Stimulated activated CD4-positive, alpha-beta T cell treated with anti-CD3 and anti-CD28 coated beads, Interleukin-12 subunit alpha, Interleukin-12 subunit beta, amount 100 ng/mL, for 24 hours (primary cell): ENCODE measurements around the gene EHMT2.
A peak's percentile ranks its signal among the peaks of the same experiment; 100 is the strongest.
"Not testable (repeated sequence)": the region's sequence is repeated elsewhere in the genome, so short reads cannot be mapped to it uniquely, and the experiment has no call there.

ENCODE experiments used
- DNase-seq, 2 experiments: peaks; one replicate each; pipeline ENCODE4 v3.0.0-alpha.2; 2020; ENCODE audit warnings: low read depth in 2 of 2

Gene EHMT2

DNA sequence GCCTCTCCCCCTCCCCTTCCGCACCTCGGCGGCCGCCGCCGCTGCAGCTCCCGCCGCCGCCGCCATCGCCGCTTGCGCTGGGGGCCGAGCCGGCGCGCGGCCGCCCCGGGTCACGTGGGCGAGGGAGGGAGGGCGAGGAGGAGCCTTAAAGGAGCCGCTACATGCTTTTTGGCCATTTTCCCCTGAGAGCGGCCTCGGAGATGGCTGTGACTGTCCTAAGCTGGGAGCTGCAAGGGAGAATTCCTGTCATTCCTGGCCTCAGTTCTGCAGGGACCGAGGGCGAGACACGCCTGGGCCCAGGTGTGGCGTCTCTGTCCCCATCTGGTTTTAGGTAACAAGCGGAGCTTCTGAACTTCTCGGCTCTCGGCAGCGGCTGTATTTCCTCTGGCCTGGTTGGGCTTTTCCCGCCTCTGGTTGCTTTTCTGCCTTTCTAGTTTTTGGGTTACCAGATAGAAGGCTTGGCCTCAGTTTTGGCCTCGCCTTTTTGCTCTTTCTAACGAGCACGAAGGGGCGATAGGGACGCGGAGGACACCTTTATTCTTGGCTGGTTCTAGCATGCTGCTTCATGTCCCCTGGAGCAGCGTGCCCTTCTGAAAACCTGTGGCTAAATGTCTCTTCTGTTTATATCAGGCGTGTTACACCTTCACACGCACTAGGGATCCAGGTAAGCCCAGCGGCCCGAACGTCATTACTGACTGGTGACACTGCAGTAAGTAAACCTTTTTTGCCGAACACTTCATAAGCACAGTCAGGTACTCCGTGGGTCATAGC lies at the start of gene EHMT2:
Gene EHMT2 (minus strand): TSS at position 87 of the 771 bp plus-strand sequence. CDS start 21 bp downstream, at position 66.
- peak; percentile 66 to 78 for DNase-seq

DNA sequence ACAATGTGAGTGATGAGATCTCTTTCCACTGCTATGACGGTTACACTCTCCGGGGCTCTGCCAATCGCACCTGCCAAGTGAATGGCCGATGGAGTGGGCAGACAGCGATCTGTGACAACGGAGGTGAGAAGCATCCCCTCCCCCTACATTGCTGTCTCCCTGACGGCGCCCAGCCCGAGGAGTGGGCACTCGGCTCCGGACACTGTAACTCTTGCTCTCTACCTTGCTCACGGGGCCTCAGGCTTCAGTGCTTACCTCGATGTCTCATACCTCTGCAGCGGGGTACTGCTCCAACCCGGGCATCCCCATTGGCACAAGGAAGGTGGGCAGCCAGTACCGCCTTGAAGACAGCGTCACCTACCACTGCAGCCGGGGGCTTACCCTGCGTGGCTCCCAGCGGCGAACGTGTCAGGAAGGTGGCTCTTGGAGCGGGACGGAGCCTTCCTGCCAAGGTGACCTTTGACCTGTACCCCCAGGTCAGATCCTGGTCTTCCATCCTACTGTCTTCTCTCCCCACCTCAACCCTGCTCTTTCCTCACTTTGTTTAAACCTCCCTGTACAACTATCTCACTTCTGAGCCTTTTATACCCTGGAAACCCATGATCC lies 49.7 kb upstream of the EHMT2 start:
- DNase-seq, result no peak

DNA sequence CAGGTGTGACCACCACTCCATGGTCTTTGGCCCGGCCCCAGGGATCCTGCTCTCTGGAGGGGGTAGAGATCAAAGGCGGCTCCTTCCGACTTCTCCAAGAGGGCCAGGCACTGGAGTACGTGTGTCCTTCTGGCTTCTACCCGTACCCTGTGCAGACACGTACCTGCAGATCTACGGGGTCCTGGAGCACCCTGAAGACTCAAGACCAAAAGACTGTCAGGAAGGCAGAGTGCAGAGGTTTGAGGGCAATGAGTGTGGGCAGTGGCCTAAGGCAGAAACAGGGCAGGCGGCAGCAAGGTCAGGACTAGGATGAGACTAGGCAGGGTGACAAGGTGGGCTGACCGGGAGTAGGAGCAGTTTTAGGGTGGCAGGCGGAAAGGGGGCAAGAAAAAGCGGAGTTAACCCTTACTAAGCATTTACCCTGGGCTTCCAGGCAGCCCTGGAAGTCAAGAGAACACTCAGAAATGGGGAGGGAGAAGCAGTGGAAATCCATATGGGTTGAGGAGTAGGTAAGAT lies 48.9 kb upstream of the EHMT2 start:
- DNase-seq, result no peak

DNA sequence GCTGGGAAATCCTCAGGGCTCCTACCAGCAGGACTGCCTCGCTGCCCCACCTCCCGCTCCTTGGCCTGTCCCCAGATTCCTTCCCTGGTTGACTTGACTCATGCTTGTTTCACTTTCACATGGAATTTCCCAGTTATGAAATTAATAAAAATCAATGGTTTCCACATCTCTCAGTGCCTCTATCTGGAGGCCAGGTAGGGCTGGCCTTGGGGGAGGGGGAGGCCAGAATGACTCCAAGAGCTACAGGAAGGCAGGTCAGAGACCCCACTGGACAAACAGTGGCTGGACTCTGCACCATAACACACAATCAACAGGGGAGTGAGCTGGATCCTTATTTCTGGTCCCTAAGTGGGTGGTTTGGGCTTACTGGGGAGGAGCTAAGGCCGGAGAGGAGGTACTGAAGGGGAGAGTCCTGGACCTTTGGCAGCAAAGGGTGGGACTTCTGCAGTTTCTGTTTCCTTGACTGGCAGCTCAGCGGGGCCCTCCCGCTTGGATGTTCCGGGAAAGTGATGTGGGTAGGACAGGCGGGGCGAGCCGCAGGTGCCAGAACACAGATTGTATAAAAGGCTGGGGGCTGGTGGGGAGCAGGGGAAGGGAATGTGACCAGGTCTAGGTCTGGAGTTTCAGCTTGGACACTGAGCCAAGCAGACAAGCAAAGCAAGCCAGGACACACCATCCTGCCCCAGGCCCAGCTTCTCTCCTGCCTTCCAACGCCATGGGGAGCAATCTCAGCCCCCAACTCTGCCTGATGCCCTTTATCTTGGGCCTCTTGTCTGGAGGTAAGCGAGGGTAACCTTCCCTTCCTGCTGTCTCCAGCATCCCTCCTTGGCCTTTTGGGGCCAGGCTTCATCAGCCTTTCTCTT lies 48.2 kb upstream of the EHMT2 start, which contains the start of gene CFB:
Gene CFB (plus strand): TSS at position 589 of the 863 bp plus-strand sequence. CDS start 127 bp downstream, at position 716.
- DNase-seq, result no peak

DNA sequence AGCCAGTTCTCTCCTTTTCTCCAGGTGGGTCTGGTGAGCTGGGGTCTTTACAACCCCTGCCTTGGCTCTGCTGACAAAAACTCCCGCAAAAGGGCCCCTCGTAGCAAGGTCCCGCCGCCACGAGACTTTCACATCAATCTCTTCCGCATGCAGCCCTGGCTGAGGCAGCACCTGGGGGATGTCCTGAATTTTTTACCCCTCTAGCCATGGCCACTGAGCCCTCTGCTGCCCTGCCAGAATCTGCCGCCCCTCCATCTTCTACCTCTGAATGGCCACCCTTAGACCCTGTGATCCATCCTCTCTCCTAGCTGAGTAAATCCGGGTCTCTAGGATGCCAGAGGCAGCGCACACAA lies 47.6 kb upstream of the EHMT2 start:
- DNase-seq, result no peak

DNA sequence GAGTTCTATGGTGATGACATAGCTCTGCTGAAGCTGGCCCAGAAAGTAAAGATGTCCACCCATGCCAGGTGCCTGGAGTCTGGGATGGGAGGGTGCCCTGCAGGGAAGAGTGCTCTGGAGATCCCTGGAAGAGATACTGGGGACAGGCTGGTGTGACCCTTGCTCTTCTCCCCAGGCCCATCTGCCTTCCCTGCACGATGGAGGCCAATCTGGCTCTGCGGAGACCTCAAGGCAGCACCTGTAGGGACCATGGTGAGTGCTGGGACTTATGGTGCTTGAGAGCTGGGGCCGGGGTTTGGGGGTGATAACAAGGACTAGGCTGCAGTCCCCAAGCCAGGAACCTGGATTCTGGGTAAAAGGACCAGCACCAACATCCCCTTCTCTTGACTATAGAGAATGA lies 46.2 kb upstream of the EHMT2 start:
- DNase-seq, result no peak

DNA sequence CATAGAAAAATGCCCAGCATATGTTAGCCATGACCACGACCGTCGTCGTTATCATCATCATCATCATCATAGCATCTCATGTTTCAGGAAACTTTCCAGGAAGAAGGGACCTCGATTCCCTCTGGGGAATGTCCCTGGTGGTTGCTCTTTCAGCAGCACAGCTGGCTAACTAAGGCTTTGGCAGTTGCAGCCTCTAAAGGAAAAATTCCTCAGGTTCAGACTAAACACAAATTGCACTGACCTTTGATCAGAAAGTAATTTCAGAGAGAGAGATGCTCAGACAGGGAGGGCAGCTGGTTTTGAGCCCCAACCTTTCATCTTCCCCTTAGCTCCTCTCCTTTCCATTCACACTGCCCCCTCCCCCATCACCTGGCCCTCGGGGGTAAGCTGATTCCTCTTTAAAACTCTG lies 42.8 kb upstream of the EHMT2 start:
- no peak for DNase-seq

DNA sequence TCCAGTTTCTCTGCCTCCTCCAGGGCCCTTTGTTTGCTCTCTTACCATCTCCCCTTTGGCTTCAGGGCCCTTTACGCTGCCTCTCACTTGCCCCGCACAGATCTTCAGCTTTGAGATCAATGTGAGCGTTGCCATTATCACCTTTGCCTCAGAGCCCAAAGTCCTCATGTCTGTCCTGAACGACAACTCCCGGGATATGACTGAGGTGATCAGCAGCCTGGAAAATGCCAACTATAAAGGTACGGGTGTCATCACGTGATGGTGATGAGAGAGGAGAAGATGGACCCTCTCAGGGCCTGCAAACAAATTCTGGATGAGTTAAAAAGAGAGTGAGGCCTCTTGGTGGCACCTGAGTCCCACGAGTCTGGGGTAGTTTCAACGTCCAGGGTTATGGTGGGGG lies 38.3 kb upstream of the EHMT2 start:
- no peak for DNase-seq

DNA sequence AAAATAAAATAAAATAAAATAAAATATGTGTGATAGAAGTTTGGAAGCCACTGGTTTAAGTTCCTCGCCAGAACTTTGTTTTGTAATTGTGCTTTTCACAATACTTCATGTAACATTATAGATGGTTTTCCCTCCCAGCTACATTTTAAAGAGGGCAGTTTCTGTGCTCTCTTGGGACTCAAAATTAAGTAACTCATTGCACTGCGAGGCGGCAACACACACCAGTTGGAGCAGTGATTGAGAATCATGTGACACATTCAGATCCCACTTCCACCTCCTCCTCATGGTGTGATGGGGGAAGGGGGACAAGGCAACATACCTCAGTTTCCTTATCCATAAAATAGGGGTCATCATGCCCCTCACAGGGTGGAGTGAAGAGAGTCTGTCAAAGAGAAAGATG lies 37.5 kb upstream of the EHMT2 start:
- DNase-seq, result no peak

DNA sequence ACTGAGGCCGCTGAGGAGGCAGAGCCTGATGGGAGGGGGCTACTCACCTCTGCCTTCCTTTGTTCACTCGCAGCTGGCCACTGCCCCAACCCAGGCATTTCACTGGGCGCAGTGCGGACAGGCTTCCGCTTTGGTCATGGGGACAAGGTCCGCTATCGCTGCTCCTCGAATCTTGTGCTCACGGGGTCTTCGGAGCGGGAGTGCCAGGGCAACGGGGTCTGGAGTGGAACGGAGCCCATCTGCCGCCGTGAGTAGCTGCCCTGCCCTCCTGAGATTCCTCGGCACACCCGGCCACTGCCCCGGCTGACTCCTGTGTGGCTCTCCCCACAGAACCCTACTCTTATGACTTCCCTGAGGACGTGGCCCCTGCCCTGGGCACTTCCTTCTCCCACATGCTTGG lies 36.0 kb upstream of the EHMT2 start:
- no peak for DNase-seq

DNA sequence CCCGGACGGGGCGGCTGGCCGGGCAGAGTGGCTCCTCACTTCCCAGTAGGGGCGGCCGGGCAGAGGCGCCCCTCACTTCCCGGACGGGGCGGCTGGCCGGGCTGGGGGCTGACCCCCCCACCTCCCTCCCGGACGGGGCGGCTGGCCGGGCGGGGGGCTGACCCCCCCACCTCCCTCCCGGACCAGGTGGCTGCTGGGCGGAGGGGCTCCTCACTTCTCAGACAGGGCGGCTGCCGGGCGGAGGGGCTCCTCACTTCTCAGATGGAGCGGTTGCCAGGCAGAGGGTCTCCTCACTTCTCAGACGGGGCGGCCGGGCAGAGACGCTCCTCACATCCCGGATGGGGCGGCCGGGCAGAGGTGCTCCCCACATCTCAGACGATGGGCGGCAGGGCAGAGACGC lies 34.6 kb upstream of the EHMT2 start:
- DNase-seq, result not testable (repeated sequence)

DNA sequence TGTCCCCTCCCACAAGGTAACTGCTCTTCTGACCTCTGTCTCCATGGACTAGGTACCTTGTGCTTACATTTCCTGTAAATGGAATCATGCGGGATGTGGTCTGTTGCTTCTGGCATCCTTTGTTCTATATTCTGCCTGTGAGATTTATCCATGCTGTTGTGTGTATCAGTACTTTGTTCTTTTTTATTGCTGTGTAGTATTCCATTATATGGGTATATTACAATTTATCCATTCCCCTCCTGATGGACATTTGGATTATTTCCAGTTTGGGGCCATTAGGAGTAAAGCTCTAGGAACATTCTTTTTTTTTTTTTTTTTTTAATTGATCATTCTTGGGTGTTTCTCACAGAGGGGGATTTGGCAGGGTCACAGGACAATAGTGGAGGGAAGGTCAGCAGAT lies 33.5 kb upstream of the EHMT2 start:
- no peak for DNase-seq

DNA sequence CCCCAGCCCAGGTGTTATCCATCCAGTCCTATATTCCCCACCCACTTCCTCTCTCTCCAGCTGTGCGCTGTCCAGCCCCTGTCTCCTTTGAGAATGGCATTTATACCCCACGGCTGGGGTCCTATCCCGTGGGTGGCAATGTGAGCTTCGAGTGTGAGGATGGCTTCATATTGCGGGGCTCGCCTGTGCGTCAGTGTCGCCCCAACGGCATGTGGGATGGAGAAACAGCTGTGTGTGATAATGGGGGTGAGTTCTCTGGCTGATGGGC lies 31.1 kb upstream of the EHMT2 start:
- DNase-seq, result no peak

DNA sequence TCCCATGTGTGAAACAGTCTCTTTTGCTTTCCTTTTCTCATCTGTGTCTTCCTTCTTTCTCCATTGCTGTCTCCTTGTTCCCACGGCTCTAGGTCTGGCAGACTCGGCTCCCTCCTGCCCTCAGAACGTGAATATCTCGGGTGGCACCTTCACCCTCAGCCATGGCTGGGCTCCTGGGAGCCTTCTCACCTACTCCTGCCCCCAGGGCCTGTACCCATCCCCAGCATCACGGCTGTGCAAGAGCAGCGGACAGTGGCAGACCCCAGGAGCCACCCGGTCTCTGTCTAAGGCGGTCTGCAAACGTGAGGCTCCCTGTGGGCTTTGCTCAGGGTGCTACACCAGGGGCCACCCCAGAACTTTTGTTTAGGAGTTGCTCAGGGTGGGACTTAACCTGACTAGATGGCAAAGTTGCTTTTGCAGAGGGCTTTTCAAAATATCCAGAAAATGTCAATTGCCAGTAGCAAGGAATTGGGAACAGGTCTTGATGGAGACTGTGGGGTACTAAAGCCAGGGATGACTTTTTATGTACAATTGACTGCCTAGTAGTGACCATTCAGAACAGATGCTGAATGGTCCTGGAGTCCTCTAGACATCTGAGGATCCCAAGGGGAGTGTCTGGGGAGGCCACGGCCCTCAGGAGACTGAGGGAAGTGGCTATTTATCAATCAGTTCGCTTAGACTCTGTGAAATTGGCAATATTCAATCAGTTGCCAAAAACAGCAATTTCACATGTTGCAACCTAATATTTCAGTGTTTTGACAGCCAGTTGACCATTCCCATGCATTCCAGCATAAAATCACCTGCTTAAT lies 30.6 kb upstream of the EHMT2 start:
- no peak for DNase-seq

DNA sequence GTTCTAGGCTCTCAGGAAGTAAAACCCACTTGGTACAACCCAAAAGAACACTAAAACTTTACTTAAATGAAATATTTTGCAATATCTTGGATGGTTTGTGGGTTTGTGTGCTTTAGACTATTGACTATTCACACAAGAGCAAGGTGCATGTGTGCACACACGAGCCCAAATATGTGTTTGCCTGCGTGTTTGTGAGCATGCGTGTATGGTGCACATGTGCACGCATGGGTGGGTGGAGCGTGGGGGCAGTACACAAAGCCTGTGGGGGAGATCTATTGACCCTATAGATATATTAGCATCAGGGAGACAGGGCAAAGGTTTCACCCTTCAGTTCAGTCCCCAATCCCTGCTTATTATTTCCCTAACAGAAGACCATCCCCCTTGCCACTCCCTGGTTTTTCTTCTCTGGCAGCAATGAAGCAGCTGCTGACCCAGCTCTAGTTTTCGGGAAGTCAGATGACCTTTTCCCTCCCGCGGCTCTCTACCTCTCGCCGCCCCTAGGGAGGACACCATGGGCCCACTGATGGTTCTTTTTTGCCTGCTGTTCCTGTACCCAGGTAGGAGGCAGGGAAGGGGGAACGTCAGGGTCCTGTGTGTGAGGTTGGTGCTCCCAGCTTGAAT lies 29.9 kb upstream of the EHMT2 start, which contains the start of gene C2:
Gene C2 (plus strand): TSS at position 476 of the 621 bp plus-strand sequence. CDS start 36 bp downstream, at position 512.
- no peak for DNase-seq

DNA sequence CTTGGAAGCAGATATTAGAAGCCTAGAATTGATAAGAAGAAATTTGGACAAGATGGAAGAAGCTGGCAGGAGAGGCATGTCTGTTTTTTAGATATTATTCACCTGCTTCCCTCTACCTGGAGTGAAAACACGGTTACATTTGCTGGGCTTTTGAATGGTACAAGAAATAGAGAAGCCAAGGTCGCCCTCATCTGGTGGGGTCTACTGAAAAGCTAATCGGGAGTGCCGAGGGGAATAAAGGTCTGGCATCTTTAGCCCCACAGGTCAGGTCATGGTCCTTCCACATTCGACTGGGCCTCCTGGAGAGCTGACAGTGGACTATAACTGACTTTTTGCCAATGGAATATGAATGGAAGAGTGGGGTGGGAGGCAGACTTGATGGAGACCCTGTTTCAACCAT lies 25.4 kb upstream of the EHMT2 start:
- DNase-seq, result no peak

DNA sequence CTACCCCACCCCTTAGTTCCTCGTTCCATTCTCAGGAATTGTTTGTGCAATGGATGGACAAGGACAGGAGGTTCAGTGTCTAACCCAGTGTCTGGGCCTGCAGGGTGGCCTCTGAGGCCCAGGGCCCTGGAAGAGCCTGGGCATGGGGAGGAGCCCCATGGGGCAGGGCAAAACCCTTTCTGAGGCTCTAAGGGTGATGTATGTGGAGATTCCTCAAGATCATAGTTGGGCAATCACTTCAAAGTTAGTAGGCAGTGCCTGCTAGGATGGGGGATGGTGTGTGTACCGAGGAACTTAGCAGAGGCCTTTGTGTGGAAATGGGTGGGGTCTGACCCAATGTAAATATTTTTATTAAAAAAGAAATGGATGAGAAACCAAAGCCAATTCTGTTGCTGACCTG lies 23.3 kb upstream of the EHMT2 start:
- DNase-seq, result no peak

DNA sequence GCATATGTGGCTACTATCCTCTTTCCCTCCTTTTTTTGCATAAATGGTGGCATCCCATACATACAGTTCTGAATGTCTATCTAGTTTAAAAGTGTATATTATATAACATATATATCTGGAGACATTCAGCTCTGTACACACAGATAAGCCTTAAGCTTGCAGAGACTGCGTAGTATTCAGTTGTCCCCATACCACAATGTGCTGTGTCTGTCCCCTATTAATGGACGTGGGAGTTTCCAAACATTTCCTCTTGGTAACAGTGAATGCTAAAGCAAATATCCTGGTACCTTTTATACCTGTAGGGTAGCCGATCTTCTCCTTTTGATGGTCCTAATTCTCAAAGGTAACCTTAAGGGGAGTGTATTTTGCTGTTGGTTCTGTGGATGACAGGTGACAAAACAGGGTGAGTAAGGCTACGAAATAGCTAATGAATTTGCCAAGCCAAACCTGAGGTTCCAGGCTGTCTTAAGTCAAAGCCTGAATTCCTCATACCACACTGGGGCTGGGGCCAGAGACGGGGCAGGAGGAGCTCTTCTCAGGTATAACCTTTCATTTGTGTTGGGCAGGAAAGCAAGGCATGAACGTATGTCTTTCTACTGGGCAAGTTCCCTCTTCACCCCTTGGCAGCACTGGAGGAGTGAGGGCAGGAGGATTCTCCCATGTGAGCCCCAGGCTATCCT lies 22.3 kb upstream of the EHMT2 start:
- no peak for DNase-seq

DNA sequence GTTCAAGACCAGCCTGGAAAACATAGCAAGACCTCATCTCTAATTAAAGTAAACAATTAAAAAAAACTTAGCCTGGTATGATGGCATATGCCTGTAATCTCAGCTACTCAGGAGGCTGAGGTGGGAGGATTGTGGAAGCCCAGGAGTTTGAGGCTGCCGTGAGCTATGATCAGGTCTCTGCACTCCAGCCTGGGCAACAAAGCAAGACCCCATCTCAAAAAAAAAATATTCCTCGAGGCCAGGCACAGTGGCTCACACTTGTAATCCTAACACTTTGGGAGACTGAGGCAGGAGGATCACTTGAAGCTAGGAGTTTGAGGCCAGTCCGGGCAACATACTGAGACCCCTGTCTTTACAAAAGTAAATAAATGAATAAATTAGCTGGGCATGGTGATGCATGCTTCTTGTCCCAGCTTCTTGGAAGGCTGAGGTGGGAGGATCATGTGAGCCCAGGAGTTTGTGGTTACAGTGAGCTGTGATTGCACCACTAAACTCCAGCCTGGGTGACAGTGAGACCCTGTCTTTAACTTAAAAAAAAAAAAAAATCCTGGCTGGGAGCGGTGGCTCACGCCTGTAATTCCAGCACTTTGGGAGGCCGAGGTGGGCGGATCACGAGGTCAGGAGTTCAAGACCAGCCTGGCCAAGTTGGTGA lies 20.7 kb upstream of the EHMT2 start:
- DNase-seq, result no peak

DNA sequence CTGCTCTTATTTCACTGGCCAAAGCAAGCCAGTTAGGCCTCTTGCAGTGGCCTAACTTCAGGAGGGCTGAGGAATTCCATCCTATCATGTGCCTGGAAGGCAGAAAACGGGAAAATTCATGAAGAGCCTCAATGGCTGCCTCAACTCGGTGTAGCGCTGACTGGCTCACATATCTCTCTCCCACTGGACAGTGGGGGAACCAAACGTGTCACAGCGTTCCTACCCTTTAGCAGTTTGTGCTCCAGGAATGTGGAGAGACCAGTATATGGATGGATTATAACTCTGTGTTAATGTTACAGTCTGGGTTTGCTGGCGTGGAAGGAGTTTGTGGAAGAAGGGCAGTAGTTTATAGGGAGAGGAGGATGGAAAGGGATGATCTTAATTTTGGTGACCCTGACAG lies 18.3 kb upstream of the EHMT2 start:
- DNase-seq, result no peak
